ENCODE data around the gene PSMD6.

Gene PSMD6

DNA sequence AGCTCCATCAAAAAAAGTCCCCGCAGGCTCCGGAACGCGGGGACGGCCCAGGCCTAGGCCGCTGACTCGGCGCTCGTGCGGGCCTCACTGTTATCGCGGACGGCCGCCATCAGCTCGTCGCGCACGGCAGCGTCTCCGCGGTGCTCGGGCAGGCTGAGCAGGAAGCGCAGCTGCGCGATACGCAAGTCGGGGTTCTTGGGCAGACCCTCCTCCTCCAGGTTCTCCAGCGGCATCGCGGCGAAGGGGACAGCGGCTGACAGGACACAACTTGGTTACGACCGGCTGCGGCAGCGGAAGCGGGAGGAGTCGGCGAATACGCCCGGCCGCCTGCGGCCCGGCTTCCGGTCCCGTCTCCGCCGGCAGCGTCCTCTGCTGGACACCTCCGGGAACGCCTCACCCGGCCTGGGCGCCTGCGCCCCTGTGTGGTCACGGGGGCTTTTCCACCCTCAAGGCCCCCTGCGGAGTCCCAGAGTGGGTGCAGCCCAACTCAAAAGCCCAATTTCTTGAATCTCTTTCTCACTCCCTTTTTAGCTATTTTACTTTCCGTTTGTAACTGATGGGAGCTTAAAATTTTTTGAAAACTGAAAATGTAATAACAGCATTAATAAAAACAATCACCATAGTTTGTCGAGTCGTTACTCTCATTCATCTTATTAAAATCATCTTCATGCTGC lies at the start of gene PSMD6:
Gene PSMD6, minus strand, starts transcription at position 308 of the 674 bp plus-strand sequence. Its CDS starts 75 bp downstream, at position 233.
- DNase-seq (ENCODE audit: low read depth) = peak; percentile 66

DNA sequence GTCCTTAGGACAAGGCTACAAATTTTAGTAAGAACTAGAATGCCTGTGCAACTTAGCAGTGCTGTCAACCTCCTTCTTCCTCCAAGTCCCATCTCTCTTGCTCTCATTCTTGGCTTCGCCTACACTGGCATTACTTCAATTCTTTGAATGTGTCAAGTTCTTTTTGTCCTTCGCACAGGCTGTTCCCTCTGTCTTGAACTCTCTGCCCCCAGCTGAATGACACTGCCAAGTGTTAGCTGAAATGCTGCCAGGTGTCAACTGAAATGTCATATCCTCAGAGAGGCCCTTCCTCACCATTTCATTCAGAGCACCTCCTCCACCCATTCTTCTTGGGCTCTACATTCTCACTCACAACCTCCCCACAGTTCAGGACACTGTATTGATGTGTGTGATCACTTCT lies 48.8 kb upstream of the PSMD6 start:
- DNase-seq (ENCODE audit: low read depth) = no peak

- DNase-seq (ENCODE audit: low read depth) = no peak
Measured at GRCh38 chr3:64070704-64071103, 47.4 kb upstream of the PSMD6 start.

- DNase-seq (ENCODE audit: low read depth) = no peak
Measured at GRCh38 chr3:64067506-64068346, 44.4 kb upstream of the PSMD6 start.

- DNase-seq (ENCODE audit: low read depth) = no peak
Measured at GRCh38 chr3:64064804-64065203, 41.5 kb upstream of the PSMD6 start.

- no peak for DNase-seq (ENCODE audit: low read depth)
Measured at GRCh38 chr3:64063983-64064438, 40.7 kb upstream of the PSMD6 start.

DNA sequence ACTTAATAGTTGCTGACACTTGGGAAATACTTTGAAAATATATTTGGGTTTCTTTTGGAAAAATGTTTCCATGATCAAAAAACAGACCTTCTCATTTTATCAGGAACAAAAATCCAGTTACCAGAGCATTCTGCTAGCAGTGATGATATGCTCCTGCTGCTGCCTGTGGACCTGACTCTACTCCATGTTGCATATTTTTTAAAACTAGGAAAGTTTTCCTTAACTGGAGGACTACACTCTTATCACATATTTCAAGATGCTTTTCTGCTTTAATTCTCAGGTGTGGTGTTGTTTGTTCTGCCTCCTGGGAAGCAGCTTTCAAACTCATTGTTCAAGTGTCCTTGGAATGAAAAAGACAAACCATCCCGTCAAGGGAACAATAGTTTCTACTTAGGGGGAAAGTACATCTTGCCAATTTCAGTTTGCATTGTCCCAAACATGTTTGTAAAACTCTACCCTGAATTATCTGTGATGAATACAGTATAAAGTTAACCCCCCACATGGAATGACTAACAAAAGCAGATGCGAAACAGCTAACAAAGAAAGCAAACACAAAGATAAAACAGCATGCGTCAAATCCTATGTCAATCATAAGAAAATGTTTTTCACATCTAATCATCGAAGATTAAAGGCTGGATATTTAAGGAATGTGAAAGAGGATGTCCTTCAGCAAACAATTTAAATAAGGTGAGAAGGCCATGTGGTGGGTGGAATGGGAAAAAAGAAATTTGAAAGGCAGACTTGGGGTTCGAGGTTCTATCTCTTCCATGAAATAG lies 40.1 kb upstream of the PSMD6 start:
- DNase-seq (ENCODE audit: low read depth) = peak; percentile 70

DNA sequence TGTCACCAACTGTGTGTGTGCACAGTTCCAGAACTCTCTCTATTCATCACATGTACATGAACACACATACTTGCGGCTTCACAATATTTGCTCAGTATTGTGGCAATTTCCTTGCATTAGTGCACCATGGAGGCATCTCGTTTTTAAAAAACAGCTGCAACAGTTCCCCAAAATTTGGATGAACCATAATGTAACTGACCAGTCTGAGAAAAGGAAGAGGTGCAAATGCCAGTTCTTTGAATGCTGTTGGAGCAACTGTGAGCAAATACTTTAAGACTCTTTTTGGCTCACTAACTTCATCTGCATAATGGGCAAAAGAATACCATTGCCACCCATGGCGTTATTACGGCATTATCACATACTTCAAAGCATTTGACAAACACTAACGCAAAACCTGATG lies 38.3 kb upstream of the PSMD6 start:
- no peak for DNase-seq (ENCODE audit: low read depth)

DNA sequence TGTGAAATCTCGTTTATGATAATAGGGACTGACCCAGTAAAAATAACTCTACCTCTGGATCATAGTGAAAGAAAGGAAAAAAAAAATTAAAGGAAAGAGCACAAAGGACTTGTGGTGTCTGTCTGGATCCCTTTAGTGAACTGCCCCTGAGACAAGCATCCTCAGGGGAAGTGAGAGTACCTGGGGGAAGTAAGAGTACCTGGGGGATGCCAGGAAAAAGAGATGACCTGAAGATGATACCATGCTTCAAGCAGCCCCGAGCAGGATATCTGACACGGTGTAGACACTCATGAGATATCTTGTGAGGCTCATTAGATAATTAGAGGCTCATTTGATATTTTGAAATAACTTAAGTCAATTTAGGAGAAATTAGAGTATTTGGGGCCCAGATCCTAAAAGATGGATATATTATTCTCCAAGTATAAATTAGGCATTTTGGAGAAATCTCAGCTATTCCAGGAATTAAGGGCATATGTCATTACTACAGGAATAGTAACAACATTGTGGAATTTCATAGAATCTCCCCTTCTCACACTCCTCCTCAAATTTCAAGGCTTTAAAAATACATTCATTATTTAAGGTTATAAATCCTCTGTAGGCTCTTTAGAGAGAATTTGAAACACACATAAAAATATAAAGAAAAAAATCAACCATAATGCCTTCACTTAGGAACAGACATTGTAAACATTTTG lies 36.3 kb upstream of the PSMD6 start:
- no peak for DNase-seq (ENCODE audit: low read depth)

- no peak for DNase-seq (ENCODE audit: low read depth)
Measured at GRCh38 chr3:64058566-64058965, 35.3 kb upstream of the PSMD6 start.

DNA sequence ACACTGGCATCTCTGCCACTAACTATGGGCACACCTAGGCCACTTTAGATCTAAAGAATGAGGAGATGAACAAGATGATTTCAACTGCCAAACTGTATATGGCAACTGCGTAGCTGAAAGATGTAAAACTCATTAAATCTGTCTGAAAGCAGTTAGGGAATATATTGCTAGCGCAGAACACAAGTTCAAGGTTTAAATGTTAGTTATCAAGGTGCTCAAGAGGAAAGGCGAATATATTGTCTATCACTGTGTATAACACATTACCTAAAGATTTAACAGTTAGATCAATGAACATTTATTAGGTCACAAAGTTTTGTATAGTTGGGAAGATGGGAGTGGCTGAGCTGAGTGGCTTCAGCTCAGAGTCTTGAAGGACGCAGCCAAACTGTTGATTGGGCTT lies 33.9 kb upstream of the PSMD6 start:
- no peak for DNase-seq (ENCODE audit: low read depth)

- peak; percentile 67 for DNase-seq (ENCODE audit: low read depth)
Measured at GRCh38 chr3:64056606-64057180, 33.4 kb upstream of the PSMD6 start.

GRCh38 chr3:64055076-64055475 lies 31.8 kb upstream of the PSMD6 start:
- no peak for DNase-seq (ENCODE audit: low read depth)

DNA sequence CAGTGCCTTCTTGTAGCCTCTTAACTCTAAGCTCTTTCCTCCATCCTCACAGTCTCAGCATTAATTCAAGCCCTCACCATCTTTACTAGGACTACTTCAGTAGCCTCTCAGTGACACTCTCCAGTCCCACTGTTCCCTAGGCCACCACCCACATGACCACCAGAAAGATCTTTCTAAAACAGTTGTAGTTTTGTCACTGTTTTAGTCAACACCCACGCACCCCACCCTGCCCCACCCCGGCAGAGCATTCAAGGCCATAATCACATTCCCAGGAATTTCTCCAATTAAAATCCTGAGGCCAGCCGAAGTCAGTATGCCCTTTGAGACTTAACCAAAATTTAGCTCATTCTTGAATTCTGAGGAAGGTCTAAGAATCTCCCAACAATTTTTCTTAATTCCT lies 31.2 kb upstream of the PSMD6 start:
- DNase-seq (ENCODE audit: low read depth) = no peak

GRCh38 chr3:64053581-64053980 lies 30.3 kb upstream of the PSMD6 start:
- peak; percentile 13 for DNase-seq (ENCODE audit: low read depth)

GRCh38 chr3:64053117-64053516 lies 29.8 kb upstream of the PSMD6 start:
- no peak for DNase-seq (ENCODE audit: low read depth)

DNA sequence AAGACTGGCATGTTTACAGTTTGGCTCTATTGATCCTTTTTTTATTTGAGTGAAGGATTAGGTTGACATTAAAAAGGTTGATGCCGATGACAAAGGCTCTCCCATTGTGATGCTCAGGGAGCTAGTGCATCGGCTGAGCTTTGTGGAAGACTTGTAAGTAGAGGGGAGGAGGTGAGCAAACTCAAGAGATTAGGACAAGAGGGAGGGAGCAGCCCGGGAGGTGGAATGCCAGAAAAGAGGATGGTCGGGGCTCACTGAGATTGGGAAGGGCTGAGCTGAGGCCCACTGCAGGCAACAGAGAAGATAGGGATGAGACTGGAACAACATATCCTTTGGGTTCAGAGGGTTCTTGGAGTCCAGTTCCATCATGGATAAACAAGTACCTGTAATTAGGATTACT lies 26.5 kb upstream of the PSMD6 start:
- DNase-seq (ENCODE audit: low read depth) = no peak

DNA sequence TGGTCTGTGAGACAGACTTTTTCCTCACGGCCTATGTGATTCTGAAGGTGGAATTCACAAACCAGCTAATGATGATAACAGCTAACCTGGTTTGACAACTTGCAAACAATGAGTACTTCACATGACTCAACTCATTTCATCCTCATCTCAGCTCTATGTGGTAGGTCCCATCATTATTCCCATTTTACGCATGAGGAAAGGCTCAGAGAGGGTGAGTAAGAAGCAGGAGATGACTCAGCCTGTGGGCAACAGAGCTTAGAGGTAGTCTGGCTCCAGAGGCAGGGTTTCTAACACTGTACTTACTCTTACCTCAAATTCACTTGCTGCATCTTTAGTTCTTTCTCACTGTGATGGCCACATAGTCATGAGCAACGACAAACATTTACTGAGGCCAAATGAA lies 25.8 kb upstream of the PSMD6 start:
- peak; percentile 60 for DNase-seq (ENCODE audit: low read depth)

GRCh38 chr3:64048631-64049061 lies 25.4 kb upstream of the PSMD6 start:
- peak; percentile 43 for DNase-seq (ENCODE audit: low read depth)

GRCh38 chr3:64047787-64048186 lies 24.5 kb upstream of the PSMD6 start:
- no peak for DNase-seq (ENCODE audit: low read depth)

- DNase-seq (ENCODE audit: low read depth) = no peak
Measured at GRCh38 chr3:64046996-64047594, 23.8 kb upstream of the PSMD6 start.

All from amniotic epithelial cell (primary cell).